Endothelial cell of umbilical vein (primary cell): ENCODE results near the gene FCN1.

Experiments
- EZH2 ChIP-seq: IDR thresholded peaks from 2 replicates; pipeline ENCODE4 v1.6.1; 2012; ENCODE audit warnings: borderline replicate concordance, low read depth, mild to moderate bottlenecking, moderate library complexity, low read length, inconsistent platforms; ENCODE audit not compliant: severe bottlenecking
- FOS ChIP-seq: IDR thresholded peaks from 2 replicates; pipeline ENCODE4 v1.6.1; 2011; ENCODE audit warnings: mild to moderate bottlenecking, low read length, moderate library complexity, borderline replicate concordance; ENCODE audit not compliant: insufficient read depth
- GATA2 ChIP-seq: IDR thresholded peaks from 2 replicates; pipeline ENCODE4 v1.7.0; 2011; ENCODE audit warnings: low read depth, mild to moderate bottlenecking, moderate library complexity, mixed read lengths, low read length; ENCODE audit not compliant: insufficient read length, insufficient read depth
- JUN ChIP-seq: IDR thresholded peaks from 2 replicates; pipeline ENCODE4 v1.6.1; 2011; ENCODE audit warnings: borderline replicate concordance, low read depth; ENCODE audit not compliant: insufficient read length, insufficient read depth
- POLR2A ChIP-seq: IDR thresholded peaks from 2 replicates; pipeline ENCODE4 v1.6.1; 2012; ENCODE audit warnings: low read depth, mild to moderate bottlenecking, control low read depth, low read length
- POLR2AphosphoS5 ChIP-seq: IDR thresholded peaks from 2 replicates; pipeline ENCODE4 v1.6.1; 2012; ENCODE audit warnings: low read depth, mild to moderate bottlenecking, control low read depth, low read length, moderate library complexity; ENCODE audit not compliant: insufficient read depth
- TF ChIP-seq, protein P1 (sequence below): IDR thresholded peaks from 2 replicates; pipeline ENCODE4 v1.6.1; 2011; ENCODE audit not compliant: insufficient read depth, insufficient read length
- TF ChIP-seq, protein P2 (sequence below), 2 donors: IDR thresholded peaks; 1 replicate in 1 of 2; 2 replicates in 1 of 2; pipeline ENCODE4 v1.5.1; 2011; ENCODE audit warnings: low read length in 2 of 2, mild to moderate bottlenecking in 2 of 2, moderate library complexity in 2 of 2, control low read depth in 1 of 2, inconsistent platforms in 1 of 2, low read depth in 1 of 2; ENCODE audit not compliant: insufficient read depth in 1 of 2; ENCODE audit errors: extremely low read depth in 1 of 2

DNA sequence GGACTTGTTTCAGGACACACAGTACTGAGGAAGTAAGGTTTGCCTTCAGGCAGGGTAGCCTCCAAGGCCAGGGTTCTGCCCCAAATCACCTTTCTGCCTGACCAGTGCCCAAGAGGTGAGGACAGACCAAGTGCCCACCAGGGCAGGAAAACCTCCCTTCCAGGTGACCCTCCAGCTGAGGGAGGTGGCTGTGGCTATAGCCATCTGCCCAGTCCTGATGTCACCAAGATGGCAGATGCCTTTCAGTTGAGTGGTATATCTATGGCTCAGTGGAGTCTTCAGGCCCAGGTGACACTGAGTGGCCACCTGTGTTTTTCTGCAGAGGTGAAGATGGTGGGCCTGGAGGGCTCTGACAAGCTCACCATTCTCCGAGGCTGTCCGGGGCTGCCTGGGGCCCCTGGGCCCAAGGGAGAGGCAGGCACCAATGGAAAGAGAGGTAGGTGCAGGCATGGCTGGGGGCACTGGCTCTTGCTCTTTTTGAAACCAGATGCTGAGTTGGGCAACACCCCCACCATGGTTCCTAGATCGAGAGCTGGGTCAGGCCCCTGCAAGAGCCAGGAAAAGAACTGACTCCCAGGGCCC, 35.4 kb downstream of the FCN1 start:
- TF ChIP-seq POLR2A: no peak
- TF ChIP-seq, protein P1, sequence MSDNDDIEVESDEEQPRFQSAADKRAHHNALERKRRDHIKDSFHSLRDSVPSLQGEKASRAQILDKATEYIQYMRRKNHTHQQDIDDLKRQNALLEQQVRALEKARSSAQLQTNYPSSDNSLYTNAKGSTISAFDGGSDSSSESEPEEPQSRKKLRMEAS: no peak
- TF ChIP-seq, protein P2, sequence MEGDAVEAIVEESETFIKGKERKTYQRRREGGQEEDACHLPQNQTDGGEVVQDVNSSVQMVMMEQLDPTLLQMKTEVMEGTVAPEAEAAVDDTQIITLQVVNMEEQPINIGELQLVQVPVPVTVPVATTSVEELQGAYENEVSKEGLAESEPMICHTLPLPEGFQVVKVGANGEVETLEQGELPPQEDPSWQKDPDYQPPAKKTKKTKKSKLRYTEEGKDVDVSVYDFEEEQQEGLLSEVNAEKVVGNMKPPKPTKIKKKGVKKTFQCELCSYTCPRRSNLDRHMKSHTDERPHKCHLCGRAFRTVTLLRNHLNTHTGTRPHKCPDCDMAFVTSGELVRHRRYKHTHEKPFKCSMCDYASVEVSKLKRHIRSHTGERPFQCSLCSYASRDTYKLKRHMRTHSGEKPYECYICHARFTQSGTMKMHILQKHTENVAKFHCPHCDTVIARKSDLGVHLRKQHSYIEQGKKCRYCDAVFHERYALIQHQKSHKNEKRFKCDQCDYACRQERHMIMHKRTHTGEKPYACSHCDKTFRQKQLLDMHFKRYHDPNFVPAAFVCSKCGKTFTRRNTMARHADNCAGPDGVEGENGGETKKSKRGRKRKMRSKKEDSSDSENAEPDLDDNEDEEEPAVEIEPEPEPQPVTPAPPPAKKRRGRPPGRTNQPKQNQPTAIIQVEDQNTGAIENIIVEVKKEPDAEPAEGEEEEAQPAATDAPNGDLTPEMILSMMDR (IDR thresholded peaks at IDR 0.05; ENCODE audit: extremely low read depth in 1 of 2, insufficient read depth in 1 of 2, low read depth in 1 of 2, low read length in 2 of 2): no peak
- no peak for TF ChIP-seq EZH2
- no peak for TF ChIP-seq POLR2AphosphoS5
- no peak for TF ChIP-seq FOS
- no peak for TF ChIP-seq JUN
- TF ChIP-seq GATA2: no peak
